CD14-positive monocyte (primary cell): Measurements from ENCODE around the gene SLC2A2. TPM values are rescaled to one million over a fixed set of nuclear protein-coding genes. Genes with fewer than 3 reads are reported as not detected.

Experiments used
- DNase-seq, 3 donors: peaks; one replicate each; pipeline ENCODE4 v3.0.0-alpha.2; 2011 to 2022
- H2AFZ ChIP-seq: 2 replicates; pipeline ENCODE4 v1.6.0; 2012; ENCODE audit warnings: mild to moderate bottlenecking, low read depth, low read length, inconsistent platforms; ENCODE audit not compliant: insufficient read depth, poor library complexity, severe bottlenecking
- H3K27ac ChIP-seq, 2 donors: 1 replicate in 1 of 2; 2 replicates in 1 of 2; pipeline ENCODE4 v1.5.1; 2012 to 2013; ENCODE audit warnings: low read length in 2 of 2, control low read depth in 1 of 2, inconsistent platforms in 1 of 2, low read depth in 1 of 2, mild to moderate bottlenecking in 1 of 2
- H3K27me3 ChIP-seq, 2 donors: one replicate each; pipeline versions ENCODE4 v1.6.0 to v1.6.1; 2011 to 2013; ENCODE audit warnings: low read length in 2 of 2; ENCODE audit not compliant: control insufficient read depth in 2 of 2, insufficient read depth in 2 of 2
- H3K36me3 ChIP-seq, 2 donors: replicated peaks in 1 of 2; 1 replicate in 1 of 2; 2 replicates in 1 of 2; pipeline versions ENCODE4 v1.5.1 to v1.6.1; 2012 to 2013; ENCODE audit warnings: low read length in 2 of 2, control low read depth in 1 of 2, inconsistent platforms in 1 of 2, mild to moderate bottlenecking in 1 of 2; ENCODE audit not compliant: insufficient read depth in 2 of 2, control insufficient read depth in 1 of 2
- H3K4me1 ChIP-seq, 2 donors: 1 replicate in 1 of 2; 2 replicates in 1 of 2; pipeline versions ENCODE4 v1.5.1 to v1.6.1; 2012 to 2013; ENCODE audit warnings: low read length in 2 of 2, control low read depth in 1 of 2, inconsistent platforms in 1 of 2, mild to moderate bottlenecking in 1 of 2, moderate library complexity in 1 of 2; ENCODE audit not compliant: insufficient read depth in 2 of 2, control insufficient read depth in 1 of 2
- H3K4me2 ChIP-seq: replicated peaks from 2 replicates; pipeline ENCODE3; 2012; ENCODE audit warnings: low read length, moderate library complexity, mild to moderate bottlenecking; ENCODE audit not compliant: poor library complexity, severe bottlenecking; ENCODE audit errors: extremely low read depth
- H3K4me3 ChIP-seq, 3 experiments: fragments of 200-600 bp in 1 of 3; sonication (generic) in 1 of 3; replicated peaks in 1 of 3; 1 replicate in 2 of 3; 2 replicates in 1 of 3; pipeline ENCODE4 v1.5.1; 2011 to 2013; ENCODE audit warnings: low read length in 3 of 3, mild to moderate bottlenecking in 3 of 3, control low read depth in 2 of 3, low read depth in 2 of 3, inconsistent platforms in 1 of 3, moderate library complexity in 1 of 3
- H3K79me2 ChIP-seq: 2 replicates; pipeline ENCODE4 v1.6.0; 2012; ENCODE audit warnings: mild to moderate bottlenecking, control low read depth, inconsistent platforms, low read length, moderate library complexity; ENCODE audit not compliant: insufficient read depth
- H3K9ac ChIP-seq: 2 replicates; pipeline ENCODE4 v1.6.0; 2017; ENCODE audit warnings: low read length, mild to moderate bottlenecking; ENCODE audit not compliant: insufficient read depth, poor library complexity, severe bottlenecking
- H3K9me3 ChIP-seq, 2 donors: replicated peaks in 1 of 2; 1 replicate in 1 of 2; 2 replicates in 1 of 2; pipeline versions ENCODE4 v1.5.1 to v1.6.1; 2012 to 2013; ENCODE audit warnings: low read length in 2 of 2, control low read depth in 1 of 2; ENCODE audit not compliant: control insufficient read depth in 1 of 2, insufficient read depth in 1 of 2
- H4K20me1 ChIP-seq: 2 replicates; pipeline ENCODE4 v1.6.0; 2012; ENCODE audit warnings: mild to moderate bottlenecking, low read length, control low read depth, moderate library complexity; ENCODE audit not compliant: insufficient read depth
- H3K27ac Mint-ChIP-seq, 7 donors: one replicate each; pipeline ENCODE4 v1.8.0; 2020; ENCODE audit warnings: mild to moderate bottlenecking in 7 of 7, mixed read lengths in 7 of 7, moderate library complexity in 6 of 7, inconsistent platforms in 2 of 7
- H3K27me3 Mint-ChIP-seq, 3 donors: one replicate each; pipeline ENCODE4 v1.8.0; 2021 to 2022; ENCODE audit warnings: low read depth in 3 of 3, mild to moderate bottlenecking in 3 of 3, mixed read lengths in 3 of 3, moderate library complexity in 3 of 3, inconsistent platforms in 1 of 3
- H3K36me3 Mint-ChIP-seq, 2 donors: one replicate each; pipeline ENCODE4 v1.8.0; 2020; ENCODE audit warnings: mixed read lengths in 2 of 2, inconsistent platforms in 1 of 2, mild to moderate bottlenecking in 1 of 2
- H3K4me1 Mint-ChIP-seq: one replicate; pipeline ENCODE4 v1.8.0; 2020; ENCODE audit warnings: mild to moderate bottlenecking, mixed read lengths
- H3K4me3 Mint-ChIP-seq, 2 donors: one replicate each; pipeline ENCODE4 v1.8.0; 2020; ENCODE audit warnings: mild to moderate bottlenecking in 2 of 2, mixed read lengths in 2 of 2, moderate library complexity in 1 of 2
- H3K9me3 Mint-ChIP-seq, 7 donors: one replicate each; pipeline ENCODE4 v1.8.0; 2020 to 2022; ENCODE audit warnings: mixed read lengths in 7 of 7, mild to moderate bottlenecking in 6 of 7, moderate library complexity in 6 of 7, inconsistent platforms in 2 of 7
- CTCF ChIP-seq: fragments of 200-600 bp; IDR thresholded peaks from one replicate; pipeline ENCODE4 v1.8.0; 2022; ENCODE audit warnings: antibody characterized with exemption, mild to moderate bottlenecking
- WGBS: methylation state at CpG from one replicate; pipeline ENCODE4 v1.1.5; 2013; ENCODE audit warnings: missing lambda C conversion rate; ENCODE audit not compliant: insufficient coverage; 5-methylcytosine and 5-hydroxymethylcytosine counted together
- intact Hi-C, 2 donors: fragments of 100-400 bp; cut with micrococcal nuclease; formaldehyde crosslinking; loops; one replicate each; pipeline versions ENCODE4 v1.15.0 to v1.15.1; 2023
- polyA plus RNA-seq, 3 donors: library from polyadenylated mRNA; depleted of rRNA in 1 of 3; unstranded in 2 of 3; stranded (reverse) in 1 of 3; fragments of 300-500 nt in 2 of 3; fragments of >200 nt in 1 of 3; fragmentation: Illumina TruSeq in 2 of 3; gene quantifications; 1 replicate in 2 of 3; 2 replicates in 1 of 3; pipeline ENCODE4 v1.2.3, GENCODE V29; 2012 to 2021

Gene SLC2A2
- polyA plus RNA-seq, 3 donors: not detected

GRCh38 chr3:171054231-171054630 is 27.7 kb upstream of the SLC2A2 start:
- Histone ChIP-seq H3K27ac (no peak overlapping the region), H3K9me3 (no peaks in the 10 kb centered on the region), H3K4me3 (no peak overlapping the region), H3K4me2 (no peak overlapping the region), H3K79me2 (no peaks in the 10 kb centered on the region), H2AFZ (no peak overlapping the region), H3K36me3 (no peaks in the 10 kb centered on the region), H3K27me3 (no peaks in the 10 kb centered on the region), H3K4me1 (no peaks in the 10 kb centered on the region), H4K20me1 (no peaks in the 10 kb centered on the region), H3K9ac (no peak overlapping the region)
- WGBS: no CpG with 5 or more reads among the region's 1 CpG
- Mint-ChIP-seq H3K4me3 (no peak overlapping the region), H3K27me3 (no peaks in the 10 kb centered on the region), H3K4me1 (no peaks in the 10 kb centered on the region), H3K36me3 (no peaks in the 10 kb centered on the region), H3K27ac (no peak overlapping the region), H3K9me3 (no peaks in the 10 kb centered on the region)
- DNase-seq: no peak
- intact Hi-C loops: no loop called here
- no peak for TF ChIP-seq CTCF

DNA sequence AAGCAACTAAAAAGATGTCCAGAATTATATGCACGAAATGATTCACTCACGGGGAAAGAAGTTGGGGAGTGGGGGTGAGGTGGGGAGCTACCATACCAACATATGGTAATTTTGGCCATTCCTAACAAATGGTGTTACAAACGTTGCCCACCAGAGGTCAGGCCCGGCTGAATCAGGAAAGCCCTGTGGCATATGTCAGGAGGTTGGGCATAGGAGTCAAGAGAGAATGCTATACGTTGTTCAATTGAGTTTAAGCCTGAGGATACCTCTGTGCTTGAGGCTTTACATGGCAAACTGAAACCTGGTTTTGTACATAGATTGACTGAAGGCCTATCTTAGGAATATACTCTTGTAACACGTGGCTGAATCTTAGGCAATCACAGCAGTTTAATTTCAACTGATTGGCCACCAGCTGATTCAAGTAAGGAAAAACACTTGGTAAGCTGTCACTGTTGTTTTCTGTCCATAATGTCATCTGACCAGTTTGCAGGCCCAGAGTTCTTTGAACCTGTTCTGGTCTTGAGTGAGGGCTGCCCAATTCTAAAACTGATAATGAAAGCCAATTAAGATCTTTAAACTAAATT is 23.4 kb upstream of the SLC2A2 start:
- H3K27me3 ChIP-seq: no peaks in the 10 kb centered on the region
- no peak overlapping the region for H3K9ac ChIP-seq
- no peak overlapping the region for H3K27ac ChIP-seq
- intact Hi-C loops: loop anchor here in 1 of 2 donors (10.0 kb wide), 1 partner anchor 845 kb away; no protein-coding TSS in a partner anchor
- H3K36me3 ChIP-seq: no peaks in the 10 kb centered on the region
- Mint-ChIP-seq H3K4me1 (no peaks in the 10 kb centered on the region), H3K9me3 (no peaks in the 10 kb centered on the region), H3K36me3 (no peaks in the 10 kb centered on the region), H3K4me3 (no peak overlapping the region), H3K27me3 (no peaks in the 10 kb centered on the region), H3K27ac (no peak overlapping the region)
- H3K4me2 ChIP-seq: no peak overlapping the region
- H3K79me2 ChIP-seq: no peaks in the 10 kb centered on the region
- H3K4me3 ChIP-seq: no peak overlapping the region
- peak; percentile 34 for TF ChIP-seq CTCF
- H3K4me1 ChIP-seq: no peaks in the 10 kb centered on the region
- 4% methylated on average over 3 of the region's 6 CpGs for WGBS
- no peaks in the 10 kb centered on the region for H4K20me1 ChIP-seq
- H3K9me3 ChIP-seq: no peaks in the 10 kb centered on the region
- peak in 1 of 3 donors; percentile 10 for DNase-seq
- H2AFZ ChIP-seq: peak overlapping the region; percentile 21
